HCT116 (cell line): ENCODE results near the gene ACRBP. TPM values are rescaled to one million over a fixed set of nuclear protein-coding genes. Genes with fewer than 3 reads are reported as not detected.
A peak's percentile ranks its signal among the peaks of the same experiment; 100 is the strongest.

Source experiments
- ATAC-seq: fragments of 200-7000 bp; cut with Tn5 transposase; 2 replicates; pipeline ENCODE4 v1.9.1; 2020; ENCODE audit warnings: mild to moderate bottlenecking, moderate library complexity
- BruUV-seq: library from RNA; stranded (reverse); fragments of 400-500 nt; replicated peaks from 2 replicates; lab custom pipeline; 2021; lab: Mats Ljungman, UMichigan
- CTCF ChIA-PET: fragments of 300-600 bp; sonication (Branson Sonifier 250); formaldehyde crosslinking; loops from one replicate; lab custom pipeline; 2021; ENCODE audit warnings: antibody characterized with exemption; lab: Charles Lee
- POLR2A ChIA-PET: fragments of 300-600, 350-600 bp; sonication (Branson Sonifier 250); formaldehyde crosslinking; loops from one replicate; lab custom pipeline; 2021; ENCODE audit warnings: antibody characterized with exemption; lab: Charles Lee
- RAD21 ChIA-PET, 2 experiments: fragments of 300-600 bp; sonication (Branson Sonifier 250); formaldehyde crosslinking; loops; one replicate each; lab custom pipeline; 2023; ENCODE audit warnings: low total read pairs in 2 of 2; ENCODE audit not compliant: uncharacterized antibody in 2 of 2, unreplicated experiment in 2 of 2, low non-redundant PET in 1 of 2; lab: Charles Lee
- DNase-seq: peaks from one replicate; pipeline ENCODE4 v3.0.0-alpha.2; 2010; ENCODE audit warnings: low read depth, low spot score
- H2AFZ ChIP-seq: fragments of 200-600 bp; shearing (Covaris generic), sonication (generic); 2 replicates; pipeline ENCODE4 v1.6.1; 2017; ENCODE audit warnings: low read depth, mixed run types, mixed read lengths, antibody characterized with exemption, low read length; ENCODE audit not compliant: poor library complexity, severe bottlenecking
- H3K27ac ChIP-seq: 2 replicates; pipeline ENCODE4 v1.5.1; 2012; ENCODE audit warnings: low read depth, low read length
- H3K27me3 ChIP-seq: fragments of 200-600 bp; sonication (generic); 2 replicates; pipeline ENCODE4 v1.6.1; 2016; ENCODE audit warnings: mixed run types, low read length, mixed read lengths; ENCODE audit not compliant: insufficient read depth
- H3K36me3 ChIP-seq, 2 experiments: fragments of 200-500 bp in 1 of 2; fragments of 200-600 bp in 1 of 2; sonication (Bioruptor generic) in 1 of 2; sonication (generic) in 1 of 2; 2 replicates each; pipeline versions ENCODE4 v1.5.1 to v1.6.1; 2014 to 2016; ENCODE audit warnings: low read length in 2 of 2, inconsistent platforms in 1 of 2, mixed read lengths in 1 of 2, mixed run types in 1 of 2; ENCODE audit not compliant: insufficient read depth in 2 of 2, control insufficient read depth in 1 of 2
- H3K4me1 ChIP-seq, 2 experiments: fragments of 200-600 bp in 1 of 2; sonication (generic) in 1 of 2; 2 replicates each; pipeline versions ENCODE4 v1.5.1 to v1.6.1; 2012 to 2017; ENCODE audit warnings: low read length in 2 of 2, inconsistent platforms in 1 of 2, mild to moderate bottlenecking in 1 of 2, mixed read lengths in 1 of 2, mixed run types in 1 of 2, moderate library complexity in 1 of 2; ENCODE audit not compliant: insufficient read depth in 2 of 2, control insufficient read depth in 1 of 2
- H3K4me2 ChIP-seq: fragments of 200-600 bp; sonication (generic); 2 replicates; pipeline ENCODE4 v1.6.1; 2017; ENCODE audit warnings: mixed run types, low read length, mixed read lengths
- H3K4me3 ChIP-seq, 2 experiments: fragments of 200-600 bp in 1 of 2; sonication (generic) in 1 of 2; replicated peaks in 1 of 2; 2 replicates each; pipeline ENCODE4 v1.5.1; 2011 to 2016; ENCODE audit warnings: low read length in 2 of 2, control low read depth in 1 of 2, low read depth in 1 of 2, mild to moderate bottlenecking in 1 of 2, mixed read lengths in 1 of 2, mixed run types in 1 of 2
- H3K79me2 ChIP-seq: fragments of 200-600 bp; sonication (generic); 2 replicates; pipeline ENCODE4 v1.6.1; 2017; ENCODE audit warnings: mild to moderate bottlenecking, mixed run types, low read length, moderate library complexity, mixed read lengths; ENCODE audit not compliant: insufficient read depth
- H3K9ac ChIP-seq: fragments of 200-600 bp; sonication (generic); 2 replicates; pipeline ENCODE4 v1.6.1; 2016; ENCODE audit warnings: low read length, mixed read lengths
- H3K9me2 ChIP-seq: fragments of 200-600 bp; sonication (generic), shearing (Covaris generic); 2 replicates; pipeline ENCODE4 v1.6.1; 2017; ENCODE audit warnings: mixed run types, mild to moderate bottlenecking, moderate library complexity; ENCODE audit not compliant: insufficient read depth
- H3K9me3 ChIP-seq, 2 experiments: fragments of 200-500 bp in 1 of 2; fragments of 200-600 bp in 1 of 2; sonication (Bioruptor generic) in 1 of 2; sonication (generic) in 1 of 2; 2 replicates each; pipeline ENCODE4 v1.6.1; 2014 to 2017; ENCODE audit warnings: low read length in 2 of 2, mixed read lengths in 2 of 2, inconsistent platforms in 1 of 2, low read depth in 1 of 2, mild to moderate bottlenecking in 1 of 2, mixed run types in 1 of 2, moderate library complexity in 1 of 2; ENCODE audit not compliant: control insufficient read depth in 1 of 2, insufficient read depth in 1 of 2
- H4K20me1 ChIP-seq: fragments of 200-600 bp; sonication (generic), shearing (Covaris generic); 2 replicates; pipeline ENCODE4 v1.6.1; 2017; ENCODE audit warnings: mixed run types, mild to moderate bottlenecking, moderate library complexity; ENCODE audit not compliant: insufficient read depth
- CTCF ChIP-seq, 3 experiments: fragments of 200-600 bp in 1 of 3; sonication (generic) in 1 of 3; IDR thresholded peaks in 2 of 3; conservative IDR thresholded peaks in 1 of 3; 2 replicates each; pipeline ENCODE4 v1.5.1; 2012 to 2017; ENCODE audit warnings: low read depth in 2 of 3, low read length in 2 of 3, antibody characterized with exemption in 1 of 3, borderline replicate concordance in 1 of 3, control low read depth in 1 of 3, mild to moderate bottlenecking in 1 of 3, mixed read lengths in 1 of 3, mixed run types in 1 of 3, moderate library complexity in 1 of 3; ENCODE audit not compliant: insufficient read depth in 1 of 3
- EGR1 ChIP-seq: IDR thresholded peaks from 2 replicates; pipeline ENCODE4 v1.6.1; 2012; ENCODE audit warnings: low read depth
- EZH2phosphoT487 ChIP-seq: fragments of 200-600 bp; IDR thresholded peaks from 2 replicates; pipeline ENCODE4 v1.6.1; 2018; ENCODE audit warnings: antibody characterized with exemption, borderline replicate concordance
- FOSL1 ChIP-seq: IDR thresholded peaks from 2 replicates; pipeline ENCODE4 v1.6.1; 2012; ENCODE audit warnings: low read depth
- POLR2A ChIP-seq: IDR thresholded peaks from 2 replicates; pipeline ENCODE4 v1.7.0; 2011; ENCODE audit warnings: borderline replicate concordance; ENCODE audit not compliant: insufficient read depth, insufficient read length; ENCODE audit errors: extremely low read depth
- POLR2AphosphoS5 ChIP-seq: IDR thresholded peaks from 2 replicates; pipeline ENCODE4 v1.6.1; 2011; ENCODE audit warnings: mild to moderate bottlenecking, low read depth, low read length, moderate library complexity
- SIN3A ChIP-seq: IDR thresholded peaks from 2 replicates; pipeline ENCODE4 v1.6.1; 2012; ENCODE audit warnings: low read depth
- SRF ChIP-seq: IDR thresholded peaks from 2 replicates; pipeline ENCODE4 v1.6.1; 2012; ENCODE audit warnings: low read depth
- YY1 ChIP-seq: IDR thresholded peaks from 2 replicates; pipeline ENCODE4 v1.6.1; 2011; ENCODE audit warnings: low read length, low read depth, moderate library complexity, mild to moderate bottlenecking; ENCODE audit not compliant: insufficient replicate concordance; ENCODE audit errors: extremely low read depth
- intact Hi-C: fragments of 100-400 bp; cut with micrococcal nuclease; formaldehyde crosslinking; loops from 2 replicates; pipeline ENCODE4 v1.10.0; 2022
- total RNA-seq: library from RNA; stranded (reverse); gene quantifications from one replicate; pipeline ENCODE4 v1.2.1, GENCODE V29; 2021; ENCODE audit not compliant: unreplicated experiment
- TF ChIP-seq, protein P1 (sequence below): IDR thresholded peaks from 2 replicates; pipeline ENCODE4 v1.6.1; 2012; ENCODE audit warnings: low read depth

ACRBP gene
- total RNA-seq, 1 experiment from 2014 or later: 1.0 TPM

DNA sequence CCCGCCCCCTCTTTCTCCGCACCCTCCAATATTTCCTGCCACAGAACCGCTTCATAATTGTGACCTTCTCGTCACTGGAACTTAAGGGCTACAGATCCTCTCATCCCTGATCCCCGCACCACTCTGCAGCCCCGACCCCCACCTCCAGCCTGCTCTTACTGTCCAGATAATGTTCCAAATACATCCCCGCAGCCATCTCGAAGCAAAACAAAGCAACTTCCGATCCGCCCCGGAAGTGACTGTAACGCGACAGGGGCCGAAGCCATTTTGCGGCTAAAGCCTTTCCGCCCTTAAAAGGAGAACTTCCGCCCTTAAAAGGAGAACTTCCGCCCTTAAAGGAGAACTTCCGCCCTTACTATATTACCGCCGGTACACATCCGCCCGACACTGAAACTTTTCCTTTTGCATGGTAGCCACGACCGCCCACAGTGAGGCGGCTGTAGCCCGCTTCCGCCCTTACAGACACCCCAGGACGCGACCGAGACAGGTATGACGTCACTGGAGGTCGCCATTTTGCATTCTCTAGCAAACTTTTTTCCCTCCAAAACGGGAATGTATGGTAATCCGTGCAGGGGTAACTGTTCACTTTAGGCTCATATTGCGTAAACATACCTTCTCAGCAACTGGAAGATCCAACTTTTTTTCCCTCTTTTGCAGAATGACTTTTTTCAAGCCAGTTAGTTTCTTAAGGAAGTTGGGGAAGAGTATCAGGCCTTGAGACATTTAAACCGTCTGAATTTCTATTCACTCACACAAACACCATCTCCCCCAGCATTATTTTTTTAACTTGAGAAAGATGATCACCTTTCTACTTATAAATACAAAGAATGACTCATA lies 15.9 kb upstream of the ACRBP start, which contains the start of gene ING4 (continued):
- TF ChIP-seq CTCF (IDR thresholded peaks at IDR 0.05 in 2 of 3, conservative IDR thresholded peaks at IDR 0.05 in 1 of 3; ENCODE audit: borderline replicate concordance in 1 of 3, insufficient read depth in 1 of 3, low read depth in 2 of 3, low read length in 2 of 3) (no peak), EZH2phosphoT487 (no peak), SRF (peak; percentile 99), EGR1 (peak; percentile 93)

DNA sequence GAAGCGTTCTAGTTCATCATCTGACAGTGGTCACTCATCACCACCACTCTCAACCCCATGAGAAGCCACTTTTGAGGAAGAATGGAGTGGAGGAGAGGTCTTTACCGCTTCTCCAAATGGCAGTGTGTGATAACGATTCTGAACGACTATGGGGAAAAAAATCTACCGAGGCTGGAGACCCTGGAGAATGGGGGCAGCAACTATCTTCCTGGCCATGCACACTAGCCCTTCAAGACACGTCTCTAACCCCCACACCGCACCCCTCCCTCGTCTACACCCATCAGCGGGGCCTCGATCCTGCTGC lies 15.3 kb upstream of the ACRBP start:
- ATAC-seq (peak; percentile 65), DNase-seq (no peak)
- H3K4me2 ChIP-seq: peak overlapping the region; percentile 81
- POLR2A ChIA-PET: no interaction called here
- peaks cover 2 to 6% of the 10 kb centered on the region in 2 experiments; a peak in 2 of 4 replicates for H3K36me3 ChIP-seq
- TSS peak; percentile 79 for BruUV-seq
- peak overlapping the region; percentile 68 for H3K9ac ChIP-seq
- intact Hi-C loops: loop anchor here (2.0 kb wide), 2 partner anchors 26 to 56 kb away; partner anchors contain the start of genes CHD4 and ZNF384
- peak overlapping the region; percentile 25; the same call in 1 of the 2 replicates for H3K27ac ChIP-seq
- H3K79me2 ChIP-seq: peaks cover 6% of the 10 kb centered on the region; the same call in 1 of the 2 replicates
- RAD21 ChIA-PET: no interaction called here
- CTCF ChIA-PET: no interaction called here
- no peaks in the 10 kb centered on the region for H3K9me2 ChIP-seq
- no peak overlapping the region for H2AFZ ChIP-seq
- H3K4me3 ChIP-seq: peak overlapping the region; percentile 68 to 91
- H3K9me3 ChIP-seq: no peaks in the 10 kb centered on the region
- no peak for TF ChIP-seq POLR2AphosphoS5
- TF ChIP-seq SIN3A: 0 out of 2 replicates have a peak, but pooled peaks have one; percentile 18
- TF ChIP-seq, protein P1, sequence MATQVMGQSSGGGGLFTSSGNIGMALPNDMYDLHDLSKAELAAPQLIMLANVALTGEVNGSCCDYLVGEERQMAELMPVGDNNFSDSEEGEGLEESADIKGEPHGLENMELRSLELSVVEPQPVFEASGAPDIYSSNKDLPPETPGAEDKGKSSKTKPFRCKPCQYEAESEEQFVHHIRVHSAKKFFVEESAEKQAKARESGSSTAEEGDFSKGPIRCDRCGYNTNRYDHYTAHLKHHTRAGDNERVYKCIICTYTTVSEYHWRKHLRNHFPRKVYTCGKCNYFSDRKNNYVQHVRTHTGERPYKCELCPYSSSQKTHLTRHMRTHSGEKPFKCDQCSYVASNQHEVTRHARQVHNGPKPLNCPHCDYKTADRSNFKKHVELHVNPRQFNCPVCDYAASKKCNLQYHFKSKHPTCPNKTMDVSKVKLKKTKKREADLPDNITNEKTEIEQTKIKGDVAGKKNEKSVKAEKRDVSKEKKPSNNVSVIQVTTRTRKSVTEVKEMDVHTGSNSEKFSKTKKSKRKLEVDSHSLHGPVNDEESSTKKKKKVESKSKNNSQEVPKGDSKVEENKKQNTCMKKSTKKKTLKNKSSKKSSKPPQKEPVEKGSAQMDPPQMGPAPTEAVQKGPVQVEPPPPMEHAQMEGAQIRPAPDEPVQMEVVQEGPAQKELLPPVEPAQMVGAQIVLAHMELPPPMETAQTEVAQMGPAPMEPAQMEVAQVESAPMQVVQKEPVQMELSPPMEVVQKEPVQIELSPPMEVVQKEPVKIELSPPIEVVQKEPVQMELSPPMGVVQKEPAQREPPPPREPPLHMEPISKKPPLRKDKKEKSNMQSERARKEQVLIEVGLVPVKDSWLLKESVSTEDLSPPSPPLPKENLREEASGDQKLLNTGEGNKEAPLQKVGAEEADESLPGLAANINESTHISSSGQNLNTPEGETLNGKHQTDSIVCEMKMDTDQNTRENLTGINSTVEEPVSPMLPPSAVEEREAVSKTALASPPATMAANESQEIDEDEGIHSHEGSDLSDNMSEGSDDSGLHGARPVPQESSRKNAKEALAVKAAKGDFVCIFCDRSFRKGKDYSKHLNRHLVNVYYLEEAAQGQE: no peak
- no peak for TF ChIP-seq POLR2A
- no peak for TF ChIP-seq YY1
- no peak for TF ChIP-seq FOSL1
- H4K20me1 ChIP-seq: no peaks in the 10 kb centered on the region
- no peaks in the 10 kb centered on the region for H3K27me3 ChIP-seq
- H3K4me1 ChIP-seq: peaks cover 10 to 14% of the 10 kb centered on the region in 2 experiments; a peak in 3 of 4 replicates
